Measurements from ENCODE around the gene SLC38A8.

SLC38A8 gene

GRCh38 chr16:84021488-84021887 is 21.1 kb downstream of the SLC38A8 start:
- TF ChIP-seq EGR1 (IDR thresholded peaks at IDR 0.05) (no peak), TAF1 (IDR thresholded peaks at IDR 0.05; ENCODE audit: low read depth) (no peak), CREB1 (IDR thresholded peaks at IDR 0.05; ENCODE audit: low read depth) (no peak), NFIC (IDR thresholded peaks at IDR 0.05) (no peak), FOXM1 (IDR thresholded peaks at IDR 0.05; ENCODE audit: borderline replicate concordance, low read depth) (no peak), CEBPB (IDR thresholded peaks at IDR 0.05) (no peak)

GRCh38 chr16:84020353-84020752 is 22.2 kb downstream of the SLC38A8 start:
- no peak for TF ChIP-seq CREB1 (IDR thresholded peaks at IDR 0.05; ENCODE audit: low read depth)
- no peak for TF ChIP-seq RAD21 (IDR thresholded peaks at IDR 0.05; ENCODE audit: low read depth)
- no peak for TF ChIP-seq TAF1 (IDR thresholded peaks at IDR 0.05; ENCODE audit: low read depth)
- TF ChIP-seq CEBPB (IDR thresholded peaks at IDR 0.05): no peak
- TF ChIP-seq EGR1 (IDR thresholded peaks at IDR 0.05): no peak
- no peak for TF ChIP-seq ZBTB7A (IDR thresholded peaks at IDR 0.05; ENCODE audit: low read depth)
- no peak for TF ChIP-seq EP300 (IDR thresholded peaks at IDR 0.05; ENCODE audit: borderline replicate concordance)
- no peak for TF ChIP-seq YY1 (IDR thresholded peaks at IDR 0.05; ENCODE audit: low read depth)
- no peak for TF ChIP-seq USF1 (IDR thresholded peaks at IDR 0.05)
- no peak for TF ChIP-seq NFIC (IDR thresholded peaks at IDR 0.05)
- no peak for TF ChIP-seq FOXM1 (IDR thresholded peaks at IDR 0.05; ENCODE audit: borderline replicate concordance, low read depth)
- TF ChIP-seq, protein P1, sequence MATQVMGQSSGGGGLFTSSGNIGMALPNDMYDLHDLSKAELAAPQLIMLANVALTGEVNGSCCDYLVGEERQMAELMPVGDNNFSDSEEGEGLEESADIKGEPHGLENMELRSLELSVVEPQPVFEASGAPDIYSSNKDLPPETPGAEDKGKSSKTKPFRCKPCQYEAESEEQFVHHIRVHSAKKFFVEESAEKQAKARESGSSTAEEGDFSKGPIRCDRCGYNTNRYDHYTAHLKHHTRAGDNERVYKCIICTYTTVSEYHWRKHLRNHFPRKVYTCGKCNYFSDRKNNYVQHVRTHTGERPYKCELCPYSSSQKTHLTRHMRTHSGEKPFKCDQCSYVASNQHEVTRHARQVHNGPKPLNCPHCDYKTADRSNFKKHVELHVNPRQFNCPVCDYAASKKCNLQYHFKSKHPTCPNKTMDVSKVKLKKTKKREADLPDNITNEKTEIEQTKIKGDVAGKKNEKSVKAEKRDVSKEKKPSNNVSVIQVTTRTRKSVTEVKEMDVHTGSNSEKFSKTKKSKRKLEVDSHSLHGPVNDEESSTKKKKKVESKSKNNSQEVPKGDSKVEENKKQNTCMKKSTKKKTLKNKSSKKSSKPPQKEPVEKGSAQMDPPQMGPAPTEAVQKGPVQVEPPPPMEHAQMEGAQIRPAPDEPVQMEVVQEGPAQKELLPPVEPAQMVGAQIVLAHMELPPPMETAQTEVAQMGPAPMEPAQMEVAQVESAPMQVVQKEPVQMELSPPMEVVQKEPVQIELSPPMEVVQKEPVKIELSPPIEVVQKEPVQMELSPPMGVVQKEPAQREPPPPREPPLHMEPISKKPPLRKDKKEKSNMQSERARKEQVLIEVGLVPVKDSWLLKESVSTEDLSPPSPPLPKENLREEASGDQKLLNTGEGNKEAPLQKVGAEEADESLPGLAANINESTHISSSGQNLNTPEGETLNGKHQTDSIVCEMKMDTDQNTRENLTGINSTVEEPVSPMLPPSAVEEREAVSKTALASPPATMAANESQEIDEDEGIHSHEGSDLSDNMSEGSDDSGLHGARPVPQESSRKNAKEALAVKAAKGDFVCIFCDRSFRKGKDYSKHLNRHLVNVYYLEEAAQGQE (IDR thresholded peaks at IDR 0.05; ENCODE audit: low read depth): no peak
- TF ChIP-seq TCF12 (IDR thresholded peaks at IDR 0.05; ENCODE audit: low read depth): no peak
- TF ChIP-seq TEAD4 (IDR thresholded peaks at IDR 0.05): no peak
- TF ChIP-seq, protein P2, sequence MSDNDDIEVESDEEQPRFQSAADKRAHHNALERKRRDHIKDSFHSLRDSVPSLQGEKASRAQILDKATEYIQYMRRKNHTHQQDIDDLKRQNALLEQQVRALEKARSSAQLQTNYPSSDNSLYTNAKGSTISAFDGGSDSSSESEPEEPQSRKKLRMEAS (IDR thresholded peaks at IDR 0.05): no peak

DNA sequence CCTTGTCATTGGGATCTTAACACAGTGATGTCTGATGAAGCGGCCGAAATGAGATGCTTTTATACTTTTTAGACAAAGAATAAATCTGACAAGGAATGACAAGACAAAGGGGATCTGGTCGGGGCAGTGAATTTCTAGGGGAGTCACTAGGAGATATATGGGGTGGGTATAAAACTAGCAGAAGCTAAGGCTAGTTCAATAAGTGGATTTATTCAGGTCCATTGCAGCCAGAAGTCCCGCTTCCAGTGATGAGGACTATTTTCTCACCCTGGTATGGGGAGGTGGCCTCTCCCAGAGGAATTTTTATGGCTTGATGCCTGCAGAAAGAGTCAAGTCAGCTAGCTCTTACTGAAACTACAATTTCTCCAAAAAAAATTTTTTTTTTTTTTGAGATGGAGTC is 23.9 kb downstream of the SLC38A8 start:
- no peak for TF ChIP-seq RAD21 (IDR thresholded peaks at IDR 0.05; ENCODE audit: low read depth)
- no peak for TF ChIP-seq CREB1 (IDR thresholded peaks at IDR 0.05; ENCODE audit: low read depth)
- no peak for TF ChIP-seq ZBTB7A (IDR thresholded peaks at IDR 0.05; ENCODE audit: low read depth)
- TF ChIP-seq EGR1 (IDR thresholded peaks at IDR 0.05): no peak
- TF ChIP-seq FOXM1 (IDR thresholded peaks at IDR 0.05; ENCODE audit: borderline replicate concordance, low read depth): no peak
- TF ChIP-seq, protein P1 (IDR thresholded peaks at IDR 0.05; ENCODE audit: low read depth): no peak
- no peak for TF ChIP-seq TEAD4 (IDR thresholded peaks at IDR 0.05)
- TF ChIP-seq NFIC (IDR thresholded peaks at IDR 0.05): no peak
- TF ChIP-seq EP300 (IDR thresholded peaks at IDR 0.05; ENCODE audit: borderline replicate concordance): no peak
- TF ChIP-seq USF1 (IDR thresholded peaks at IDR 0.05): no peak

DNA sequence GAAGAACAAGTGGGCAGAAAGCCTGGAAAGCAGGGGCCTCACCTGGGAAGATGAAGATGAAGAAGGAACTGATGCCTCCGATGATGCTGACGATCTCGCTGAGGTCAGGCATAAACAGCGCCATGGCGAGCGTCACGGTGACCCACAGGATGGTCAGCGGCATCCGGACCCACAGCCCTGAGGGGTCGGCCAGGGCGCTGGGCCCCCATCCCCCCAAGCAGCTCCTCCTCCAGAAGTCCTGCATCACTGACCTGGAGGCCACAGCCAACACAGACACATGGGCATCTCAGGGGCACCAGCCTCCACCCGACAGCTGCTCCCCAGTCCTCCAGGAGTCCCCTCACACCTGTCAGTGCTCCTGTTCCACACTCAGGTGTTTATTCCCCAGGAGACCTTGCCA is 26.1 kb downstream of the SLC38A8 start:
- no peak for TF ChIP-seq ZBTB7A (IDR thresholded peaks at IDR 0.05; ENCODE audit: low read depth)
- no peak for TF ChIP-seq RAD21 (IDR thresholded peaks at IDR 0.05; ENCODE audit: low read depth)
- no peak for TF ChIP-seq TAF1 (IDR thresholded peaks at IDR 0.05; ENCODE audit: low read depth)
- no peak for TF ChIP-seq EGR1 (IDR thresholded peaks at IDR 0.05)
- TF ChIP-seq YY1 (IDR thresholded peaks at IDR 0.05; ENCODE audit: low read depth): no peak
- TF ChIP-seq TCF12 (IDR thresholded peaks at IDR 0.05; ENCODE audit: low read depth): no peak
- no peak for TF ChIP-seq NFIC (IDR thresholded peaks at IDR 0.05)
- no peak for TF ChIP-seq CEBPB (IDR thresholded peaks at IDR 0.05)
- TF ChIP-seq, protein P2 (IDR thresholded peaks at IDR 0.05): no peak
- TF ChIP-seq USF1 (IDR thresholded peaks at IDR 0.05): no peak

DNA sequence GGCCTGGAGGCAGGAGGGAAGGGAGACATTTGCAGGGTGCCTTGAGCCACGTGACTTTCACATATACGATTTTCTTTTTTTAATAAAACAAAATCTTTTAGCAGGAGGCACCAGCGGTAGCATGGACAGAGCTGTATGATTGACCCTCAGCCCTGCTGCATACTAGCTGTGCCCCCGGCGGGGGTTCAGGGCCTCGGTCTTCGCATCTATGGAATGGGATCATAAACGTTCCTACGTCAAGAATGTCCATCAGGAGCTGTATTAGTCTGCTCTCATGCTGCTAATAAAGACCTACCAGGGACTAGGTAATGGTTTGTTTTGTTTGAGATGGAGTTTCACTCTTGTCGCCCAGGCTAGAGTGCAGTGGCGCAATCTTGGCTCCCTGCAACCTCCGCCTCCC is 27.2 kb downstream of the SLC38A8 start:
- TF ChIP-seq CEBPB (IDR thresholded peaks at IDR 0.05): no peak
- TF ChIP-seq NFIC (IDR thresholded peaks at IDR 0.05): no peak
- TF ChIP-seq, protein P2 (IDR thresholded peaks at IDR 0.05): no peak
- TF ChIP-seq CREB1 (IDR thresholded peaks at IDR 0.05; ENCODE audit: low read depth): no peak
- no peak for TF ChIP-seq EP300 (IDR thresholded peaks at IDR 0.05; ENCODE audit: borderline replicate concordance)
- no peak for TF ChIP-seq TEAD4 (IDR thresholded peaks at IDR 0.05)
- TF ChIP-seq TAF1 (IDR thresholded peaks at IDR 0.05; ENCODE audit: low read depth): no peak
- TF ChIP-seq TCF12 (IDR thresholded peaks at IDR 0.05; ENCODE audit: low read depth): no peak
- no peak for TF ChIP-seq RAD21 (IDR thresholded peaks at IDR 0.05; ENCODE audit: low read depth)
- TF ChIP-seq USF1 (IDR thresholded peaks at IDR 0.05): no peak
- no peak for TF ChIP-seq EGR1 (IDR thresholded peaks at IDR 0.05)
- no peak for TF ChIP-seq YY1 (IDR thresholded peaks at IDR 0.05; ENCODE audit: low read depth)
- TF ChIP-seq ZBTB7A (IDR thresholded peaks at IDR 0.05; ENCODE audit: low read depth): no peak
- TF ChIP-seq, protein P1 (IDR thresholded peaks at IDR 0.05; ENCODE audit: low read depth): no peak
- TF ChIP-seq FOXM1 (IDR thresholded peaks at IDR 0.05; ENCODE audit: borderline replicate concordance, low read depth): no peak
